GM18951 (cell line): ENCODE data around the gene PRDM1.

Source experiments
- POLR2A ChIP-seq: IDR thresholded peaks from 4 replicates; pipeline ENCODE4 v1.6.1; 2011; ENCODE audit warnings: mild to moderate bottlenecking; ENCODE audit not compliant: insufficient read length, insufficient read depth; ENCODE audit errors: extremely low read depth
- in situ Hi-C: fragments of 300-500 bp; cut with MboI; formaldehyde crosslinking; loops from one replicate; pipeline ENCODE4 v1.12.0; 2022; ENCODE audit warnings: low sequenced_read_pairs, mixed read lengths, inconsistent platforms; ENCODE audit not compliant: unreplicated experiment

Gene PRDM1

DNA sequence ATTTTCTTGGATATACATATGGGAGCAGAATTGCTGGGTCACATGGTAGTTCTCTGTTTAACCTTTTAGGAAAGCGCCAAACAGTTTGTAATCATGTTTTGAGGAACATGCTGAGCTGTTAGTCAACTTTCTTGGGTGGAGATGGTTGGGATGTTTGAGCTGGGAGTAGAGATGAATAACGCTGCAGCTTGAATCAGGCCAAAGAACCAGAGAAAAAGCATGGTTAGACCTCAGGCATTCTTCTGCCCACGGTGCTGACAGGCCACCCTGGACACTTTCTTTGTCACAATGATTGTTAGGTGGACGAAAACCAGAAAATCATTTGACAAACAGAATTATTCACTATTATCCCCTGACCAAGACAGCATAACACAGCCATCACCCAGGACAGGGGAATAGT, 66.8 kb downstream of the PRDM1 start:
- no peak for TF ChIP-seq POLR2A
- in situ Hi-C loops = no loop called here

DNA sequence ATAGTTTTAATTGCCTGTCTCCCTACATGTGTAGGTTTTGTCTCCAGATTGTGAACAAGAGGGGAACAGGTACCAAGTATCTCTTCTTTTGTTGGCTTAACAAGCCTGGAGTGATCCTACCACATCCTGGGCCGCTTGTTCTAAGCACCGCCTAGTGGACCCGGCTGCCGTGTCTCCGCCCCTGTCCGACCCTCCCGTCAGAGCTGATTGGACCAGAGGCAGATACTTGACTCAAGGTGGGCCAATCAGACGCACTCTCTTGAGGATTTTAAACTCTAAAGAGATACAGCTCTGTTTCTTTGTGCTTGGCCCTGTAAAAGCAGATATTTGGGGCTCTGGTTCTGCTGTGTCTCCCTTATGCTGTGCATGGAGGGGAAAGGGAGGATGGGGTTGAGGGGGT, 68.2 kb downstream of the PRDM1 start:
- in situ Hi-C loops = no loop called here
- no peak for TF ChIP-seq POLR2A

DNA sequence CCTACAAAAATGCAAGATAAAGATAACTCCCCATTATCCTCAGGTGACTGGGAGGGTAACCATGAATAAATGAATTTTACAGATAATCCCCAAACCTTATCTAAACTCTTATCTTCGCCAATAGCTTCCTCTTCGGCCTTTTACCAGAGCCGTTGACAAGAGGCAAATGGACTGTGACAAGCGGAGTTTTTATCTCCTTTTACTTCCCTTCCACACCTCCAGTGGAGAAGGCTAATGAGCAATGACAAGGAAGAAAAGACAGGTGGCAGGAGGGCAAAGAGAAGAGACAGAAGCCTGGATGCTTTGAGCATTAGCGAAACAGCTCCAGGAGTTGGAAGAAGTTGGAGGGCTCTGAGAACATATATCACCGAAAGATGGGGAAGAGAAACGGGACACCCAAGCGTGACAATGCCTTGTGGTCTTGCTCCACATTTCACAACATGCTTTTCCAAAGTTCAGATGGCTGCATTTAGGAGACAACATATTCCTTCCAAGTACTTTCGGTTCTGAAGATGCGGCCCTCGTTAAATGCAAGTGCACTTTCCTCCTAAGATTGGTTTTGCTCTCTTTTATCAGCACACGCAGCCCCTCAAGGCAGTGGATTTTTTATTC, 69.2 kb downstream of the PRDM1 start:
- in situ Hi-C loops = no loop called here

DNA sequence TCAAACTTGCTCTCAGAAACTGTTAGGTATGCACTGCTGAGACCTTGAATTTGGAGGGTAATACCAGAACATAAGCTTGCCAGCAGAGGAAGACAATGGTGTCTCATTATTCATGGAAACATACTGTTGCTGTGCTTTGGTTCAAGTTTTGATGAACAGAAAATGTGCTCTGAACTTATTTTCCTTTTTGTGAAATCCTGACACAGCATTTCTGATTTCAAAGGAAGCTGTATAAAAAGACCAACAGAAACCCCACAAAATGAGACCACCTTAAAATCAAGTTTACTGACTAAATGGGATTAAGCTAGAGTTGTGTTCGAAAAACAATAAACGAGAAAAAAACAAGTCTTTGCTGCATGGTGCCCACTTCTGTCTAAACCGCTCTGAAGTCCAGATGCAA, 70.3 kb downstream of the PRDM1 start:
- in situ Hi-C loops = no loop called here
- TF ChIP-seq POLR2A = no peak

More for the DNA sequence above, 69.2 kb downstream of the PRDM1 start:
- no peak for TF ChIP-seq POLR2A

DNA sequence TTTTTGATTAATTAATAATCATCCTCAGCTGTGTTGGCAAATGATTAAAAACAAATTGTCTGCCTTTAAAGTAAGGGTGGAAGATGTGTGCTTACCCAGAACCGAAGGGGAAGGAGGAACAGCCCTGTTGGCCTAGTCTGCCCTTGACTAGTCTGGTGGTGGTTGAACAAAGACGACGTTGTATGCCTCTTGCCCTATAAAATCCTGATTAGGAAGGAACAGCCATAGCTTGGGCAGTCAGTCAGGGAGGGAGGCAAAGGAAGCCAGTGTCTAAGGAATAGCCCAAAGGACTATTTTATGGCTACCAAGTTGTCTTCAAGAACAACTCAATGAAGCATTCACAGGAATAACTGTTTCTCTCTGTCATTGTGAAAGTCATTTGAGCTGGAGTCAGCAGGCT, 70.7 kb downstream of the PRDM1 start:
- in situ Hi-C loops = no loop called here
- TF ChIP-seq POLR2A = no peak

DNA sequence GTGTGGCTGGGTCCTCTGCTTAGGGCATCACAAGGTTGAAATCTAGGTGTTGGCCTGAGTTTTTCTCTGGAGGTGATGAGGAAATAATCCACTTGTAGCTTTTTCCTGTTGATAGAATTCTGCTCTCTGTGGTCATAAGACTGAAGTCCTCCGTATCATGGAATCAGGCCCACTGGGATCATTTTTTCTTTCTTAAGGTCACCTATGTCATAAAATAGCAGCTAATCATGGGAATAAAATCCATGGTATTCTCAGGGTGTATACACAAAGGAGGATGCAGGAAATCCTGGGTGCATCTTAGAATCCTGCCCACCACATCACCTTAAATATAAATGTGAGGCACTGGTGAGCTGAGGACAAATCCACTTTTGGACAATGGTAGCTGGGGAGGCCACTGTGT, 72.7 kb downstream of the PRDM1 start:
- no peak for TF ChIP-seq POLR2A
- in situ Hi-C loops = no loop called here
